ENCODE results near the gene NTM.

GRCh38 chr11:131544591-131544990 lies 174.2 kb downstream of the NTM start:
- TF ChIP-seq, protein P1, sequence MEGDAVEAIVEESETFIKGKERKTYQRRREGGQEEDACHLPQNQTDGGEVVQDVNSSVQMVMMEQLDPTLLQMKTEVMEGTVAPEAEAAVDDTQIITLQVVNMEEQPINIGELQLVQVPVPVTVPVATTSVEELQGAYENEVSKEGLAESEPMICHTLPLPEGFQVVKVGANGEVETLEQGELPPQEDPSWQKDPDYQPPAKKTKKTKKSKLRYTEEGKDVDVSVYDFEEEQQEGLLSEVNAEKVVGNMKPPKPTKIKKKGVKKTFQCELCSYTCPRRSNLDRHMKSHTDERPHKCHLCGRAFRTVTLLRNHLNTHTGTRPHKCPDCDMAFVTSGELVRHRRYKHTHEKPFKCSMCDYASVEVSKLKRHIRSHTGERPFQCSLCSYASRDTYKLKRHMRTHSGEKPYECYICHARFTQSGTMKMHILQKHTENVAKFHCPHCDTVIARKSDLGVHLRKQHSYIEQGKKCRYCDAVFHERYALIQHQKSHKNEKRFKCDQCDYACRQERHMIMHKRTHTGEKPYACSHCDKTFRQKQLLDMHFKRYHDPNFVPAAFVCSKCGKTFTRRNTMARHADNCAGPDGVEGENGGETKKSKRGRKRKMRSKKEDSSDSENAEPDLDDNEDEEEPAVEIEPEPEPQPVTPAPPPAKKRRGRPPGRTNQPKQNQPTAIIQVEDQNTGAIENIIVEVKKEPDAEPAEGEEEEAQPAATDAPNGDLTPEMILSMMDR (conservative IDR thresholded peaks at IDR 0.05; ENCODE audit: low read length) = peak; percentile 55
- TF ChIP-seq EZH2phosphoT487 (IDR thresholded peaks at IDR 0.05; ENCODE audit: borderline replicate concordance) = no peak

Measured in Loucy (cell line).